IPS-15b (cell line): ENCODE data around the gene C12orf57.

Source experiments
- H3K27me3 ChIP-seq: one replicate; pipeline ENCODE4 v1.6.1; 2013; ENCODE audit warnings: low read length; ENCODE audit not compliant: control insufficient read depth, insufficient read depth
- H3K36me3 ChIP-seq: one replicate; pipeline ENCODE4 v1.6.1; 2013; ENCODE audit warnings: low read length; ENCODE audit not compliant: control insufficient read depth, insufficient read depth
- H3K4me1 ChIP-seq: one replicate; pipeline ENCODE4 v1.6.1; 2013; ENCODE audit warnings: mild to moderate bottlenecking, low read length; ENCODE audit not compliant: control insufficient read depth, insufficient read depth
- H3K4me3 ChIP-seq: one replicate; pipeline ENCODE4 v1.5.1; 2013; ENCODE audit warnings: low read depth, low read length
- H3K9ac ChIP-seq: one replicate; pipeline ENCODE4 v1.6.1; 2013; ENCODE audit warnings: low read depth, mild to moderate bottlenecking, low read length
- H3K9me3 ChIP-seq: one replicate; pipeline ENCODE4 v1.6.1; 2013; ENCODE audit warnings: mild to moderate bottlenecking, low read length; ENCODE audit not compliant: control insufficient read depth, insufficient read depth

C12orf57 gene

GRCh38 chr12:6959805-6960592, 16.2 kb downstream of the C12orf57 start:
- H3K9me3 ChIP-seq = no peaks in the 10 kb centered on the region
- H3K27me3 ChIP-seq = no peaks in the 10 kb centered on the region
- H3K4me1 ChIP-seq = peaks cover 14% of the 10 kb centered on the region
- no peak overlapping the region for H3K4me3 ChIP-seq
- H3K9ac ChIP-seq = no peak overlapping the region
- H3K36me3 ChIP-seq = peaks cover 10% of the 10 kb centered on the region

DNA sequence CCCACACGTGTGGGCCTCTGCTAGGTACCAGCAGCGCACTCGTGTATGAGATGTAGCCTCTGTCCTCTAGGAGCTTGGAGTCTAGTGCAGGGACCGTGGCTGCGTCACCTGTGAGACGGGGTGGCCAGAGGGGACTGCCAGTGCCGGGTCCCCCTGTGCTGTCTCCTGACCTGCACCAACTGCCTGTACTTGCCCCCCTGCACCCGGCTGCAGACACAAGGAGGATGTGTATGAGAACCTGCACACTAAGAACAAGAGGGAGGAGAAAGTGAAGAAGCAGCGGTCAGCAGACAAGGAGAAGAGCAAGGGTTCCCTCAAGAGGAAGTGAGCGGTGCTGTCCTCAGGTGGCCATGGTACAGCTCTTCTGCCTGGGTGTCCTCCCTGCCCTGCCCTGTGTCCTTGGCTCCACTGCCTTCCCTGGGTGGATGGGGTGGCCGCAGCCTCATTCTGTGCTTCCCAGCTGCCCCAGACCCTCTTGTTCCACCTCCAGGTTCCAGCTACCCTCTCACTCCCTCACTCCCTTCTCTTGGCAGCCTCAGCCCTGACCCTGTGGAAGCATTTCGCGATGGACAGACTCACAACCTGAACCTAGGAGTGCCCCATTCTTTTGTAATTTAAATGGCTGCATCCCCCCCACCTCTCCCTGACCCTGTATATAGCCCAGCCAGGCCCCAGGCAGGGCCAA, 16.9 kb downstream of the C12orf57 start:
- Histone ChIP-seq H3K4me3 (peak overlapping the region; percentile 18), H3K4me1 (peaks cover 14% of the 10 kb centered on the region), H3K9me3 (no peaks in the 10 kb centered on the region), H3K27me3 (no peaks in the 10 kb centered on the region), H3K36me3 (peaks cover 10% of the 10 kb centered on the region), H3K9ac (peak overlapping the region; percentile 65)

- Histone ChIP-seq H3K4me3 (peak overlapping the region; percentile 91), H3K36me3 (peaks cover 9% of the 10 kb centered on the region), H3K9ac (peak overlapping the region; percentile 65)
Observed at GRCh38 chr12:6961278-6961694, 17.5 kb downstream of the C12orf57 start.

DNA sequence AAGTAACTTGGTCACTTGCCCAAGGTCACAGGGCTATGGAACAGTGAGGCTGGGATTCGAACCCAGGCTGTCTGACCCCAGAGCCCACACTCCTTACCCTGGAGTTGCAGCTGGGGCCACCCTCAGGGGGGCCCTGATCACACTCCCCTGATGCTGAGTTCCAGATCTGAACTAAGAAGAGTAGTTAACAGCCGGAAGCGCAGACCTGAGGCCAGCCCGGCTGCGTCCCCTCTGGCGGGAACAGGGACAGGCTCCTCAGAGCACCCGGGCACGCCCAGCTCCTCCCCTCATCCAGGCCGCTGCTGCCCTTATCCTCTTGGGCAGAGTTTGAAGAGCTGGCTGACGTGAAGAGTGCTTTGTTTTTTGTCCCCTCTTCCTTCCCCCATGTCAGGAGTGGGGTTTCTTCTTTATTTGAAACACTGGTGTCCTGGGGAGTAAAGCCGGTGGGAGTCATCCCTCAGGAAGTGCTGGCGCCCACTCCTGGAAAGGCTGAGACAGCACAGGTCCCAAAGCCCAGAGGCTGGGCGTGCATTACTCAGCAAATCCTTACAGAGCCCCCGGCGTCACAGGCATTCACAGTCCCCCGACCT, 18.0 kb downstream of the C12orf57 start:
- H3K4me1 ChIP-seq = peaks cover 14% of the 10 kb centered on the region
- H3K36me3 ChIP-seq = peaks cover 12% of the 10 kb centered on the region
- no peaks in the 10 kb centered on the region for H3K9me3 ChIP-seq
- no peaks in the 10 kb centered on the region for H3K27me3 ChIP-seq
- H3K9ac ChIP-seq = peak overlapping the region; percentile 65
- H3K4me3 ChIP-seq = peak overlapping the region; percentile 91

More at GRCh38 chr12:6961278-6961694, 17.5 kb downstream of the C12orf57 start:
- H3K4me1 ChIP-seq = peaks cover 14% of the 10 kb centered on the region
- no peaks in the 10 kb centered on the region for H3K27me3 ChIP-seq
- H3K9me3 ChIP-seq = no peaks in the 10 kb centered on the region

DNA sequence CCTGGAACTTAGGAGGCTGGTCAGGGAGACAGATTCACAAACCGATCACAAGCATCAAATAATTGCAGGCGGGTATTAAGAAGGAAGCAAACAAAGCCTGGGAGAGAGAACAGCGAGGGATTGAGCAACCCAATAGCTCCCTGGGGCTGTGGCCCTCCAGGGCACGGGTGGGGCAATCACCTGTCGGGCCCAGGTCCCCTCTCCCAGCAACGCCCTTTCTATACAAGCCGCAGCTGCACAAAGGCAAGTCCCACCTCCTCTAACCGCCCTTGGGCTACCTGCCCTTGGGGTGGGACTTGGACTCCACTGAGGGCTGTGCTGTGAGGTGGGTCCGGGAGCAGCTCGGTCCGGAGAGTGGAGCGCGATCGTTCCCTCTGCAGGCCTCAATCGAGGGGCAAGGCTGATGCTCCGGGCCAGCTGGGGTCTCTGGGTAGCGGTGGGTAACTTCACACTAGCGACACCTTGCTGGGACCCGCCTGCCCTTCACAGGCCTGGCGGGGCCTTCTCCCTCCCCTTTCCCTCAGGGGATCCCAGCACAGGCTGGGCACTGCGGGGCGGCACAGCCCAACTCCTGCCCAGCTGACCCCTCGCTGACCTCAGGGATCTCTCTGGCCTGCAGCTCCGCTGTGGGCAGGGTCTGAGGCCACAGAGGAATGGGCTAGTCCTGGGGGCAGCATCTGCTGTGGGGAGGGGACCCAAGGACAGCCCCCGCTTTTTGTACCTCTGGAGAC, 18.6 kb downstream of the C12orf57 start:
- Histone ChIP-seq H3K36me3 (peaks cover 18% of the 10 kb centered on the region), H3K4me3 (peak overlapping the region; percentile 91), H3K27me3 (no peaks in the 10 kb centered on the region), H3K9me3 (no peaks in the 10 kb centered on the region), H3K4me1 (peaks cover 14% of the 10 kb centered on the region), H3K9ac (peak overlapping the region; percentile 83)

GRCh38 chr12:6963016-6963731, 19.4 kb downstream of the C12orf57 start:
- Histone ChIP-seq H3K9me3 (no peaks in the 10 kb centered on the region), H3K36me3 (peaks cover 23% of the 10 kb centered on the region), H3K27me3 (no peaks in the 10 kb centered on the region), H3K4me3 (peak overlapping the region; percentile 91), H3K4me1 (peaks cover 14% of the 10 kb centered on the region), H3K9ac (peak overlapping the region; percentile 91)

DNA sequence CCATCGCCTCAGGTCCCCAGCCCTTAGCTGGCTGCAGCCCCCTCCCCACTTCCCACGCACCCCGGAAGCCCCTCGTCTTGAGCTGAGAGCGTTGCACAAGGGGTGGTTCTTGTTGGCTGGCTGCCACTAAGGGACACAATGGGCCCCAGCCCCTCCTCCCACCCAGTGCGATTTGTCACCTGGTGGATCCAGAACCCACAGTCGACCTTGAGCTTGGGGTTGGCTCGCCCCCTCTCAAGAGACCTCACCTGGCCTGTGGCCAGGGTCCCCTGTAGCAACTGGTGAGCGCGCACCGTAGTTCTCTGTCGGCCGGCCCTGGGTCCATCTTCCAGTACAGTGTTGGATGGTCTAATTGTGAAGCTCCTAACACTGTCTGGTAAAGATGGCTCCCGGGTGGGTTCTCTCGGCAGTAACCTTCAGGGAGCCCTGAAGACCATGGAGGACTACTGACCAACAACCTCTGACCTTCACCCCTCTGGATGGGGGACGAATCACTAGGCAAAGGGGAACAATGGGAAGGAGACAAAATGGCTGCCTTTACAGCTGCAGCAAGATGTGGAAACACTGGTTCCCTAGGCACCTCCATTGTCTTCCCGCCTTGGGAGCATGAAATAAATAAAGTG, 20.1 kb downstream of the C12orf57 start:
- Histone ChIP-seq H3K27me3 (no peaks in the 10 kb centered on the region), H3K9me3 (no peaks in the 10 kb centered on the region), H3K4me1 (peaks cover 15% of the 10 kb centered on the region), H3K36me3 (peaks cover 30% of the 10 kb centered on the region), H3K9ac (peak overlapping the region; percentile 91), H3K4me3 (peak overlapping the region; percentile 91)

GRCh38 chr12:6964605-6965025, 20.8 kb downstream of the C12orf57 start:
- Histone ChIP-seq H3K9me3 (no peaks in the 10 kb centered on the region), H3K27me3 (no peaks in the 10 kb centered on the region), H3K4me1 (peaks cover 17% of the 10 kb centered on the region), H3K9ac (peak overlapping the region; percentile 91), H3K36me3 (peaks cover 36% of the 10 kb centered on the region), H3K4me3 (peak overlapping the region; percentile 91)

GRCh38 chr12:6965026-6965661, 21.3 kb downstream of the C12orf57 start:
- peaks cover 36% of the 10 kb centered on the region for H3K36me3 ChIP-seq
- H3K9ac ChIP-seq = peak overlapping the region; percentile 18
- H3K27me3 ChIP-seq = no peaks in the 10 kb centered on the region
- peaks cover 17% of the 10 kb centered on the region for H3K4me1 ChIP-seq
- H3K9me3 ChIP-seq = no peaks in the 10 kb centered on the region
- peak overlapping the region; percentile 91 for H3K4me3 ChIP-seq

DNA sequence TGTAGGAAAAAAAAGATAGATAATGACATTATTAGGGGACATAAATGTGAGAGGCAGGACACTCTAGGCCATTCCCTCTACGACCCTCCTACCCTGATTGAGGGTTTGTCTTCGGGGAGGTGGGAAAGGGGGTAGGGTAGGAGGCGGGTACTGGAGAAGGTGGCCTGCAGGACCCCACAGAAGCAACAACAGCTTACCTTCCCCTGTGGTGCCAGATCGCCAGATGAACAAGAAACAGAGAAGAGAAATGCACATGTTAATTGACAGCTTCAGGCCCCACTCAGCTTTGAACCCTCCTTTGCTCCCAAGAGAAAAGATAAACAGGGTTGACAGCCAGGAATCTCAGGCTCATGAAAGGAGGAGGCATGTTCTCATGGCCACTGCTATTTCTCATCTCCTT, 21.9 kb downstream of the C12orf57 start:
- no peak overlapping the region for H3K4me3 ChIP-seq
- H3K4me1 ChIP-seq = peaks cover 14% of the 10 kb centered on the region
- H3K9ac ChIP-seq = no peak overlapping the region
- no peaks in the 10 kb centered on the region for H3K9me3 ChIP-seq
- peaks cover 36% of the 10 kb centered on the region for H3K36me3 ChIP-seq
- H3K27me3 ChIP-seq = no peaks in the 10 kb centered on the region
